UCSD-AML1 (cell line): Measurements from ENCODE around the gene PRDX6.
"Not testable (repeated sequence)": the region's sequence is repeated elsewhere in the genome, so short reads cannot be mapped to it uniquely, and the experiment has no call there.

ENCODE experiments used
- DNase-seq: peaks from one replicate; lab custom pipeline; 2025; ENCODE audit not compliant: unreplicated experiment; lab: John Stamatoyannopoulos, UW

The PRDX6 gene

GRCh38 chr1:173464185-173464584, 12.9 kb upstream of the PRDX6 start:
- not testable (repeated sequence) for DNase-seq

DNA sequence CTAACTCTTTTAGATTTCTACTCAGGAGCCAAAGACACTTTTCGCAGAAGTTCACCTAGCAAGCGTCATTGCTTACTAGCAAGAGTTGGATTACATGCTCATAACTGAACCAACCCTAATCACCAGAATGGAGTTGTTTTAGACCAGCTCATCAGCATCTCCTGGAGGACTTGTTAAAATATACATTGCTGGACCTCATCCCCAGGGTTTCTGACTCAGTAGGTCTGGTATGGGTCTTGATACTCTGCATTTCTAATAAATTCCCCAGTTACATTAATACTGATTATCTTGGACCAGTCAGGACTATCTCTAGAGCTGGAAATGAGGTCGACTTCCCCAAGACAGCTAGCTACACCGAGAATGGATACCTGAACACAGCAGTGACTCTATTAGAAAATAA, 9.7 kb upstream of the PRDX6 start:
- DNase-seq: no peak

GRCh38 chr1:173469656-173470055, 7.5 kb upstream of the PRDX6 start:
- DNase-seq: no peak

DNA sequence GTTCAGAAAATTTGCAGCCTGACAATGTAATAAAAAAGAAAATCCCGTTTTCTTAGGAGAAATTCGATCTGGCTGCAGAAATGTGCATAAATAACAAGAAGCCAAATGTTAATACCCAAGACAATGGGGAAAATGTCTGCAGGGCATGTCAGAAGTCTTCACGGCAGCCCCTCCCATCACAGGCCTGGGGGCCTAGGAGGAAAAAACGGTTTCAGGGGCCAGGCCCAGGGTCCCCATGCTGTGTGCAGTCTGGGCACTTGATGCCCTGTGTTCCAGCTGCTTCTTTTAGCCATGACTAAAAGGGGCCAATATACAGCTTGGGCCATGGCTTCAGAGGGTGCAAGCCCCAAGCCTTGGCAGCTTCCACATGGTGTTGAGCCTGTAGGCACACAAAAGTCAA, 6.5 kb upstream of the PRDX6 start:
- DNase-seq: no peak

- DNase-seq: no peak
Observed at GRCh38 chr1:173473599-173474011, 3.5 kb upstream of the PRDX6 start.

DNA sequence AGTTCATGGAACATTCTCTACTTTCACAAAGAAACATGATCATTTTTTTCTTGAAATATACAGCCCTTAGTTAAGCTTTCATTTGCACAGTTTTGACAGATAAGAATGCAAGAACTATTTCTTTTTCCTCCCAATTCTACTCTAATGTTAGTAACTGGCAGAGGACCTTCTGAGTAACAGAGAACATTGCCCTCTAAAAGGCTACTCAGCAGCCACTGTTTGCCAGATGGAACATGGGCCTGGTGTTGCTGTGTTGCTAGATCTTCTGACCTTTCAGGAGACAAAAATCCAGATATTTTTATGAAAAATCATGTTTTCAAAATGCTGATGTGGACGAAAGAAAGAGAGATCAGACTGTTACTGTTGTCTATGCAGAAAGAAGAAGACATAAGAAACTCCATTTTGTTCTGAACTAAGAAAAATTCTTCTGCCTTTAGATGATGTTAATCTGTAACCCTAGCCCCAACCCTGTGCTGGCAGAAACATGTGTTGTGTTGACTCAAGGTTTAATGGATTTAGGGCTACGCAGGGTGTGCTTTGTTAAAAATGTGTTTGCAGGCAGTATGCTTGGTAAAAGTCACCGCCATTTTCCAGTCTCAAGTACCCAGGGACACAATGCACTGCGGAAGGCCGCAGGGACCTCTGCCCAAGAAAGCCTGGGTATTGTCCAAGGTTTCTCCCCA, 2.9 kb upstream of the PRDX6 start:
- DNase-seq: no peak

DNA sequence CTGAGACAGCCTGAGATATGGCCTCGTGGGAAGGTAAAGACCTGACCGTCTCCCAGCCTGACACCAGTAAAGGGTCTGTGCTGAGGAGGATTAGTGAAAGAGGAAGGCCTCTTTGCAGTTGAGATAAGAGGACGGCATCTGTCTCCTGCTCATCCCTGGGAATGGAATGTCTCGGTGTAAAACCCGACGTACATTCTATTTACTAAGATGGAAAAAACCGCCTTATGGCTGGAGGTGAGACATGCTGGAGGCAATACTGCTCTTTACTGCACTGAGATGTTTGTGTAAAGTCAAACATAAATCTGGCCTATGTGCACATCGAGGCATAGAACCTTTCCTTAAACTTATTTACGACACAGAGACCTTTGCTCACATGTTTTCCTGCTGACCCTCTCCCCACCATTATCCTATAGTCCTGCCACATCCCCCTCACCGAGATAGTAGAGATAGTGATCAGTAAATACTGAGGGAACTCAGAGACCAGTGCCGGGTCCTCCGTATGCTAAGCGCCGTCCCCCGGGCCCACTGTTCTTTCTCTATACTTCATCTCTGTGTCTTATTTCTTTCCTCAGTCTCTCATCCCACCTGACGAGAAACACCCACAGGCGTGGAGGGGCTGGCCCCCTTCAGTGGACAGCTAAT, 2.2 kb upstream of the PRDX6 start:
- not testable (repeated sequence) for DNase-seq

DNA sequence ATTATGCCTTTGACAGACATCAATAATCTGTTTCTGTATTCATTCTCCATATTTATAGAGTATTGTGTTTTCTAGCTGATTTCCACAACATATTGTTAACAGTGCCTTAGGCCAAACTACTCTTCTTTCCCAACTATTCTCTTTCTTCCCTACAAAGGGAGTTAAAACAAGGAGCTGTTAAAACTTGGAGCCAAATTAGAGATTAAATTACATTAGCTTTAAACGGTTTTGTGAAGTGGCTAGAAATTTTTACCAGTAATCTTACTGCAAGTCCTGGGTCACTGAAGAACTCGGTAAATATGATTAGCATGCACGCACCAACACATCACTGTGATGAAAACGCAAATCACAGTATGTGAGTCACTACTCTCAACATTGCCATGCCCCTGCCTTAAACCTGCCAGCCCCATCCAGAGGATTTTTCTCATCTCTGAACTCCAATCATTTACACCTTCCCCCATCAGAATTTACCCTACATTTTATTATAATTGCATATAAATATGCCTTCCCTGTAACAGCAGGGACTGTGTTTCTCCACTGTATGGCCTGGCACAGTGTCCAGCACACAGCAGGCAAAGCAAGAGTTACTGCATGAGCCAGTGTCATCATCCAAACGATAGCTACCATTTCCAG, 1.5 kb upstream of the PRDX6 start:
- DNase-seq: no peak

DNA sequence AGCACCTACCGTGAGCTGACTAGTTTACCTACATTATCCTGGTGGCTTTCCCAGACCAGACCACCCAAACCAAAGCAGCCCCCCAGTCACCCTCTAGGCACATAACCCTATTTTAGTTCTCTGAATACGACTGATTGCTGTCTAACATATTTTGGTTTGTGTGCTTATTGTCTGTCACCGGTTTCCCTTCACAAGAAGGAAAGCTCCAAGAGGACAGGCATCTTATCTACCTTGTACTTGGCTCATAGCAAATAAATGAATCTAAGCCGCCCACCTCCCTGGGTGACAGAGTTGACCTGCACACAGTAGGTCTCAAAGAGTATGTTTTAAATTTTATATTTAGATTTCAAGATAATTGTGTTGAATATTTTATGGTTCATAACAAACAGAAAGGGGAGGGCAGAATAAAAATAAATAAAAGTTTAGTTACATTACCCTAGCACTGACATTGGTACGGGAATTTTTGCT, 904 bp upstream of the PRDX6 start:
- DNase-seq: no peak

- DNase-seq: peak; percentile 90
Observed at GRCh38 chr1:173476665-173477285, 360 bp upstream of the PRDX6 start.

DNA sequence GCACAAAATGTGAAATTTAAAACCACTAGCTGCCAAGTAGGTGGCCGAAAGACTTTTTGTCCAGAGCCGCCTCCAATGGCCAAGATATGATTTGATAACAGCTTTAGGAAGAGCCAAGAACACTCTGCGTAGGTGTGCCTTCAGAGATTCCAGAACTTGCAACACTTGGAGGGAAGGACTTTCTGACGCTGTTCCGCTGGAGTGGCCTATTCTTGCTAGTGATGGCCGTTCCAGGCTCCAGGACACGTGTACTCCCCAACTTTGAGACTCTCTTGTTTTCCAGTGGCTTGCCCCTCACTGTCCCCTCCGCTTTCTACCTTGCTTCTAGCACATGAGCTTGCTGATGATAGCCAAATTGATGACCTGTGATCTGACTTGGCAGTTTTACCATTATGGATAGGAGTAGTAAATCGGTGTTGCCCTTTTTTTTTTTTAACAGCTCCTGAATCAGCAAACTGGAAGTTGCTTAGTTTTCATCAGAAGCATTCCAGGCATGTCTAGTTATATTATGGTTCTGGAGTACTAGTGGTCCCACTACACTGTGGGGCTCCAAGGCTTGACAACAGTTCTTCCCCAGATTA, 1.0 kb downstream of the PRDX6 start:
- DNase-seq: peak; percentile 52

GRCh38 chr1:173479649-173480048, 2.5 kb downstream of the PRDX6 start:
- no peak for DNase-seq

DNA sequence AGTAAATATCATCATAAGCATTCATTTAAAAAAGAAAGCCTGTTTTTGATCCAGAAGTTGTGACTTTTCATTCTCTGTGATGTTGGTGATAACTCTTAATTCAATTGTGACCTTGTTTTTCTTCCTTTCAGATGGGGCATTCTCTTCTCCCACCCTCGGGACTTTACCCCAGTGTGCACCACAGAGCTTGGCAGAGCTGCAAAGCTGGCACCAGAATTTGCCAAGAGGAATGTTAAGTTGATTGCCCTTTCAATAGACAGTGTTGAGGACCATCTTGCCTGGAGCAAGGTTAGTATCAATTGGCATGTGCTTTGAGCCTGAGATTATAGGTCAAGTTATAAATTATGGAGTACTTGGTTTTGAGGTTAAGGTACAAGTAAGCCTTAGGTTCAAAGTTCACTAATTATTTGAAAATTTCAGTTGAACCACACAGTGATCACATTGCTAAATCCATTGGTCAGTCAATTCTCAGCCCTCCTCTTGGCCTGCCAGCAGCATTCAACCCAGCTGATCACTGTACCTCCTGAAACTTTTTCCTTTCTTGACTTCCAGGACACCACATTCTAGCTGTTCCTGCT, 4.1 kb downstream of the PRDX6 start:
- no peak for DNase-seq

DNA sequence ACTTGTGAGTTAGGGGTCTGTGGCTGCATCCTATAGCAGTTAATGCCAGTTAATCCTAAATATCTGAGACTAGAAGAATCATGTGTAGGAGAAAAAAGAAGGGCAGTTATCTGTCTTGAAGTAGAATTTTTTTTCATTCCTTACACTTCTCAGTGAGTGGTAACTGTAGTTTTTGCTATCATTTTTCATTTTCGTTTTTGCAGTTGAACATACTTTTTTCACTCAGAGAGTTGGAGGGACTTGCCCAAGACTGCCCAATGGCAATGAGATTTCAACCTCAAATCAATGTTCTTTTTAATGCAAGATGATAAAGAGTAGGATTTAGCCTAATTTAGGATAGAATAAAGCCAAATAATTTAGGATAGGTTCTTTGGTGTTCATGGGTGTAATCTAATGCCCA, 5.5 kb downstream of the PRDX6 start:
- DNase-seq: no peak

GRCh38 chr1:173484276-173484675, 7.1 kb downstream of the PRDX6 start:
- no peak for DNase-seq

GRCh38 chr1:173485401-173485800, 8.3 kb downstream of the PRDX6 start:
- DNase-seq: no peak

GRCh38 chr1:173488001-173488400, 10.9 kb downstream of the PRDX6 start:
- DNase-seq: no peak

DNA sequence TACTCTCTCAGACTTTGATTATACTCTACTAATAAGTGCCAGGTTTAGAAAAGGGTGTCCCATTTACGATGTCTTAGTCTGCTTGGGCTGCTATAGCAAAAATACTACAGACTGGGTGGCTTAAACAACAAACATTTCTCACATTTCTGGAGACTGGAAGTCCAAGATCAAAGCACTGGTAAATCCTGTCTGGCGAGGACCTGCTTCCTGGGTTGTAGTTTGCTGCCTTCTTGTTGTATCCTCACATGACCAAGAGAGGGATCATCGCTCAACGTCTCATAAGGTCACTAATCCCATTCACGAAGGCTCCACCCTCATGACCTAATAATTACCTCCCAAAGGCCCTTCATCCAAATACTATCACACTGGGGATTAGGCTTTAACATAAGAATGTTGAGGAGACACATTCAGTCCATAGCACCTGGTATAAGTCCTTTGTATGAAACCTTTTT, 12.0 kb downstream of the PRDX6 start:
- no peak for DNase-seq

DNA sequence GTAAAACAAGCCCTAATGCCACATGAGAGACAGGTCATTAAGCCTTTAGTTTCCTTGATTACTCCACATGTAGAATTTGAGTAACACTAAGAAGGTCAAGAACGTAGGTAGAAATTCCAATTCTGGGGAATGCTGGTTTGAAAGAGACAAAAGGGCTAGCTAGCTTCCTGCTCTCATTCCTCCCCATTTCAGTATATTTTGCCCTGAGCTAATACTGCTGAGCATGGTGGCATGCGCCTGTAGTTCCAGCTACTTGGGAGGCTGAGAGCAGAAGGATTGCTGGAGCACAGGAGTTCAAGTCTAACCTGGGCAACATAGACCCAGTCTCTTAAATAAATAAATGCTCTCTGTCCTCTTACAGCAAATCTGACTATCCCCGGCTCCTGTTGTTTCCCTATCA, 12.8 kb downstream of the PRDX6 start:
- DNase-seq: no peak

- DNase-seq: no peak
Observed at GRCh38 chr1:173491508-173491907, 14.4 kb downstream of the PRDX6 start.

- not testable (repeated sequence) for DNase-seq
Observed at GRCh38 chr1:173493125-173493524, 16.0 kb downstream of the PRDX6 start.
